B cell (primary cell): ENCODE data around the gene NPFFR1.

Experiments
- CTCF ChIP-seq: fragments of 200-600 bp; IDR thresholded peaks from one replicate; pipeline ENCODE4 v1.8.0; 2022; ENCODE audit warnings: antibody characterized with exemption, mild to moderate bottlenecking
- EZH2 ChIP-seq: IDR thresholded peaks from 2 replicates; pipeline ENCODE4 v1.6.1; 2012; ENCODE audit warnings: borderline replicate concordance, low read depth, mild to moderate bottlenecking, moderate library complexity, low read length; ENCODE audit not compliant: insufficient read depth, poor library complexity, severe bottlenecking

- TF ChIP-seq CTCF (no peak), EZH2 (no peak)
These were observed 24.6 kb upstream of the NPFFR1 start for GRCh38 chr10:70308121-70309060.
